Activated gamma-delta T cell treated with Interleukin-2 at 50 U/mL for 16 hours (primary cell): Measurements from ENCODE around the gene CHEK1.
"Not testable (repeated sequence)": the region's sequence is repeated elsewhere in the genome, so short reads cannot be mapped to it uniquely, and the experiment has no call there.

Source experiments
- DNase-seq: peaks from one replicate; pipeline ENCODE4 v3.0.0-alpha.2; 2020

The CHEK1 gene

GRCh38 chr11:125624756-125625213 is at the start of gene CHEK1:
CHEK1 (plus strand) TSS chr11:125625163; CDS start chr11:125626769, 1,606 bp downstream.
- no peak for DNase-seq

GRCh38 chr11:125577181-125577580 is 47.8 kb upstream of the CHEK1 start:
- not testable (repeated sequence) for DNase-seq

- no peak for DNase-seq
Measured at GRCh38 chr11:125578783-125579182, 46.2 kb upstream of the CHEK1 start.

GRCh38 chr11:125579811-125580210 is 45.2 kb upstream of the CHEK1 start:
- no peak for DNase-seq

- no peak for DNase-seq
Measured at GRCh38 chr11:125583496-125583895, 41.5 kb upstream of the CHEK1 start.

GRCh38 chr11:125585487-125585886 is 39.5 kb upstream of the CHEK1 start:
- DNase-seq = no peak

- no peak for DNase-seq
Measured at GRCh38 chr11:125586623-125587022, 38.3 kb upstream of the CHEK1 start.

GRCh38 chr11:125587480-125587879 is 37.5 kb upstream of the CHEK1 start:
- DNase-seq = no peak

- no peak for DNase-seq
Measured at GRCh38 chr11:125588505-125588904, 36.5 kb upstream of the CHEK1 start.

- peak; percentile 20 for DNase-seq
Measured at GRCh38 chr11:125591649-125592304, 33.2 kb upstream of the CHEK1 start.

GRCh38 chr11:125592305-125593113 is 32.5 kb upstream of the CHEK1 start, which contains the start of gene STT3A:
STT3A (plus strand) TSS chr11:125592852; CDS start chr11:125595916, 3,064 bp downstream.
- peak; percentile 97 for DNase-seq

GRCh38 chr11:125593114-125593820 is 31.7 kb upstream of the CHEK1 start:
- DNase-seq = no peak

GRCh38 chr11:125594958-125595357 is 30.0 kb upstream of the CHEK1 start:
- DNase-seq = no peak

GRCh38 chr11:125600663-125601062 is 24.3 kb upstream of the CHEK1 start:
- DNase-seq = no peak

- DNase-seq = no peak
Measured at GRCh38 chr11:125603207-125603606, 21.8 kb upstream of the CHEK1 start.

GRCh38 chr11:125605417-125605816 is 19.5 kb upstream of the CHEK1 start:
- no peak for DNase-seq

GRCh38 chr11:125609545-125609944 is 15.4 kb upstream of the CHEK1 start:
- no peak for DNase-seq

GRCh38 chr11:125618383-125618782 is 6.6 kb upstream of the CHEK1 start:
- DNase-seq = no peak

GRCh38 chr11:125621995-125622394 is 3.0 kb upstream of the CHEK1 start:
- DNase-seq = no peak

- no peak for DNase-seq
Measured at GRCh38 chr11:125623064-125623463, 1.9 kb upstream of the CHEK1 start.

GRCh38 chr11:125625225-125625629 is 264 bp downstream of the CHEK1 start:
- no peak for DNase-seq

- peak; percentile 76 for DNase-seq
Measured at GRCh38 chr11:125625630-125626287, 796 bp downstream of the CHEK1 start.
